ENCODE data around the gene PLAC8L1.
"Not testable (repeated sequence)": the region's sequence is repeated elsewhere in the genome, so short reads cannot be mapped to it uniquely, and the experiment has no call there.

The PLAC8L1 gene

GRCh38 chr5:146105477-146105876 is at the start of gene PLAC8L1:
Gene PLAC8L1, minus strand, starts transcription at chr5:146105577. Its CDS starts 1,266 bp downstream, at chr5:146104311.
- DNase-seq: no peak

GRCh38 chr5:146151970-146152369 is 46.6 kb upstream of the PLAC8L1 start:
- no peak for DNase-seq

- no peak for DNase-seq
Observed at GRCh38 chr5:146137967-146138403, 32.6 kb upstream of the PLAC8L1 start.

DNA sequence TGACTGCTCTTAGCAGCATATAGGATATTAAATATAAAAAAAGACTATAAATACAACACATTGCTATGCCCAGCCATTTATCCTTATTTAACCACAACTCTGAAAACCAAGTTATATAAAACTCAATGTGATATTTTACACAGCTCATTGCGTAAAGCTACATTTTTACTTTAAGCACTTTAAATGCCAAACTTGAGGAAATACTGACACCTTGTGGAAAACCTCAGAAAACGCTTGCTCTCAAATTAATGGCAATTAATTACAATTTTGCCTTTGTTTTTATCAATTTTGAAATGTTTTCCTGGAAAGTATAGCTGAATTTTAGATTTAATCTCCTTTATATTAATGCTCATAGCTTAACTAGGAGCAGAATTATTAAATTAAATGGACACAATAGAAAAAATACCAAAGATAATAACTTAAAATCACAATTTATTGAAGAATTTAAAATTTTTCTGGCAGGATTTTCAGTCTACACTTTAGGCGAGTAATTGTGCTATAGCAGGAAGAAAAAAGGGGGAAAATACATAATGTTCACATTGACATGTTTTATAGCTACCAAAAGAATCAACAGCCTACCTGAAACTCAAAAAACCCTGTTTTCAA is 25.2 kb upstream of the PLAC8L1 start:
- DNase-seq: no peak

DNA sequence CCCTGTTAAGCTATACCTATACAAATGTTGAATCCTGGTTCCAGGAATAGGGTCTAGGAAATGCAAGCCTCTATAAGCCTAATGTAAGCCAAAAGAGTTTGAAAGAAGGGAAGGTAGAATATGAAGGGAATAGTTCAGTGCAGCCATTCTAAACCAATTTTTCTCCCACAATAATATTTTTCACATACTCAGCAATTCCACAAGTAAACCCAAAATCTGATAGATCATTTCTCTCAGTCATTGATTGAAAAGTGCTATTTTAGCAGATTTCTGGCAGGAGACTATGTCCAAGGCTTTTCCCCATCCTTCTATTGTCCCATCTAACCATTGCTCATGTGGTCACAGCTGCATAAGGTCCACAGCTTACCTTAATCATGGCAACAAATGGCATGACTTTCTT is 20.7 kb upstream of the PLAC8L1 start:
- DNase-seq: no peak

DNA sequence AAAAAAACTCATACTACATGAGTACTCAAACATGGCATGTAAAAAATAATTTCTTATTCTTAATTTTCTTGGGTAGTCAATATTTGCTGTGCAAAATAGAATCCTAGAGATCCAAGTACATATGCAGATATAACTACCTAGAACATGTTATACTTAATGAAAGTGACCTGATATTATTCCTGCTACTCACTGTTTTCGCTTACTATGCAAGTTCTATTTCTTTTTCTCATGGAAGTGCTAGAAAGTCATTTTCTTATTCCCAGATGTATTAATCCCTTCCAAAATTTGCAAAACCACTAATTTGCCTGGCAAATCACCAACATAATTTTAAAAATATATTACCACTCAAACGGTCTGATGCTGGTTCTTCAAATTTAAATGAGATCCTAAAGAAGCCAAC is 19.2 kb upstream of the PLAC8L1 start:
- DNase-seq: no peak

DNA sequence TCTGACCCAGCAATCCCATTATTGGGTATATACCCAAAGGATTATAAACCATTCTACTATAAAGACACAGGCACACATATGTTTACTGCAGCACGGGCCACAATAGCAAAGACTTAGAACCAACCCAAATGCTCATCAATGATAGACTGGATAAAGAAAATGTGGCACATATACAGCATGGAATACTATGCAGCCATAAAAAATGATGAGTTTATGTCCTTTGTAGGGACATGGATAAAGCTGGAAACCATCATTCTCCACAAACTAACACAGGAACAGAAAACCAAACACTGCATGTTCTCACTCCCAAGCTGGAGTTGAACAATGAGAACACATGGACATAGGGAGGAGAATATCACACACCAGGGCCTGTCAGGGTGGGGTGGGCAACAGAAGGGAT is 16.1 kb upstream of the PLAC8L1 start:
- not testable (repeated sequence) for DNase-seq

GRCh38 chr5:146118322-146118721 is 12.9 kb upstream of the PLAC8L1 start:
- no peak for DNase-seq

DNA sequence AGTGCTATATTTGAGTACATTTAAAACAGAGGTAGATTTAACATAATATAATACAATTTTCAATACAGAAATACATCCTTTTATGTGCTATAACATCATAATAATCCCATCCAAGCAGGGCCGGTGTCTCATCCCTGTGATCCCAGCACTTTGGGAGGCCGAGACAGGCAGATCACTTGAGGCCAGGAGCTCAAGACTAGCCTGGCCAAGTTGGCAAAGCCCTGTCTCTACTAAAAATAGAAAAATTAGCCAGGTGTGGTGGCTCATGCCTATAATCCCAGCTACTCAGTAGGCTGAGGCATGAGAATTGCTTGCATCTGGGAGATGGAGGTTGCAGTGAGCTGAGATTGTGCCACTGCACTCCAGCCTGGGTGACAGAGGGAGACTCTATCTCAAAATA is 11.8 kb upstream of the PLAC8L1 start:
- not testable (repeated sequence) for DNase-seq

DNA sequence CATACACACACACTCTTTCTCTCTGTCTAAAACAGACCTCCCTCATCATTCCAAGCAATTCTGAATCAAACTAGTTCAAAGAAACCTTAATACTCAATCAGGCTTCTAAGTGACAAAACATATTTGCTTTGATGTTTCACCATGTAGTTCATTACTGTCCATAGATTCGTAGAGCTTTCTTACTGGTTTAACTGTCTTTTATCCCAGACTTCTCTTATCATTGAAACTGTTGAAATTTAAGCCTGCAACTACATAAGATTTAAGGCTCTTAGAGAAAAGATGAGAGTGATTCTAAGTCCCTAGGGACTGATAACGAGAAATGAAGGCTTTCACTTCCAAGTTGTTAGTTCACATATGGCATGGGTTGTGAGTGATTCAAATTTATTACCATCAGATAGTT is 11.0 kb upstream of the PLAC8L1 start:
- DNase-seq: no peak

DNA sequence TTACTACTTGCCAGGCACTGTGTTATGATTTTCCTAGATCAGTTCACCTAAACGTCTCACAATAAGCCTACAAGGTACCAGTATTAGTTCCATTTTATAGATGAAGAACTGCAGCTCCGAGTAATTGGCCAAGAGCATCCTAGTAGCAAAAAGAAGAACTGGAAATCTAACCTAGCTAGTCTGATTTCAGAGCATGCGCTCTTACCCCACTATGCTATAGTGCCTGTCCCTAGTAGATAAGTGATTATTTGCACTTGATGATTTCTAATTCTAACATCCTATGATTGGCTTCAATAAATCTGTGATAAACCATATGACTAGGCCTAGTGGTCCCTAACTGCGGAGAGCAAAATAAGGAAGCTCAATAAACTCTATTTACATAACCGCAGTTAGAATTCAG is 7.1 kb upstream of the PLAC8L1 start:
- DNase-seq: no peak

- no peak for DNase-seq
Observed at GRCh38 chr5:146111409-146111808, 6.0 kb upstream of the PLAC8L1 start.

- DNase-seq: no peak
Observed at GRCh38 chr5:146109379-146109778, 4.0 kb upstream of the PLAC8L1 start.

DNA sequence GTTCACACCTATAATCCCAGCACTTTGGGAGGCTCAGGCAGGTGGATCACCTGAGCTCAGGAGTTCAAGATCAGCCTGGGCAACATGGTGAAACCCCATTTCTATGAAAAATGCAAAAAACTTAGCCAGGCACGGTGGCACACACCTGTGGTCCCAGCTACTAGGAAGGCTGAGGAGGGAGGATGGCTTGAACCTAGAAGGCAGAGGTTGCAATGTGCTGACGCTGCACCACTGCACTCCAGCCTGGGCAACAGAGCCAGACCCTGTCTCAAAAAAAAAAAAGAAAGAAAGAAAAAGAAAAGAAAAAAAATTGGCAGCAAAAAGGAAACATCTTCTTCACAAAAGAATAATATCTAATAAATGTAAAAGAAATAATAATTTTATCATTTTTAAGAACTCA is 3.5 kb upstream of the PLAC8L1 start:
- not testable (repeated sequence) for DNase-seq

GRCh38 chr5:146107901-146108300 is 2.5 kb upstream of the PLAC8L1 start:
- no peak for DNase-seq

GRCh38 chr5:146103594-146103993 is 1.8 kb downstream of the PLAC8L1 start:
- no peak for DNase-seq

DNA sequence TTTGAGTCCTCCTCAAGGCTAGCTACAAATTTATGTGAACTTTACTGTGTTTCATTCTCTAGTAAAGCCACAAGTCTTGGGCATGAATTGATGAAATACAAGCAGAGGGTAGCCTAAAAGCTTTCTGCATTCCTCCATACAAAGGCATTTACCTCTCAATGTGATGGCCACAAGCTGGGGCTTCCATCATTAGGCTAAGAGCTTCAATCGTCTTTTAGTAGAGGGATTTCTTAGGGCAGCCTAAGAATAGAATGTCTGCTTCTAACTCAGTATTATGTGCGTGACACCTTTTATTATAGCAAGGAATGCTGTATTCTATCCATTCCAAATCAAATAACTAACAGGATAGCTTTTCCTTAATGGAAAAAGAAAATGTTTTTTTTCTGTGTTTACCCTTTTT is 3.7 kb downstream of the PLAC8L1 start:
- DNase-seq: no peak

DNA sequence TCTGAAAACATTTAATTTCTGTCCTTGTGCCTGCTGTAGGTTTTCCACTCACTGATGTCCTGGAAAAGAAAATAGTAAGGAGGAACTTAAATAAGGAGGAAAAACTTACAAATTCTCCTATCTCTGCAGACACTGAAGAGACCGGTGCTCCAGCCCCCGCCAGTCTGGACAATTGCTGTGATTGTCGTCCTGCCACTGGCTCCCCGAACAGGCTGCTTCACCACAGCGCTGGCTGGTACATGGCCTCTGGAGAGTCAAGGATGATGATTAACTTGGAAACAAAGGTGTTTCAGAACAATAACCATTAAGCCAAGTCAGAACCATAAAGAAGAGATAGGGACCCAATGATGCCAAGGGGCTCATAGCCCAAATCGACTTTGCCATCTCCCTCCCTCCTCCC is 7.3 kb downstream of the PLAC8L1 start:
- no peak for DNase-seq

DNA sequence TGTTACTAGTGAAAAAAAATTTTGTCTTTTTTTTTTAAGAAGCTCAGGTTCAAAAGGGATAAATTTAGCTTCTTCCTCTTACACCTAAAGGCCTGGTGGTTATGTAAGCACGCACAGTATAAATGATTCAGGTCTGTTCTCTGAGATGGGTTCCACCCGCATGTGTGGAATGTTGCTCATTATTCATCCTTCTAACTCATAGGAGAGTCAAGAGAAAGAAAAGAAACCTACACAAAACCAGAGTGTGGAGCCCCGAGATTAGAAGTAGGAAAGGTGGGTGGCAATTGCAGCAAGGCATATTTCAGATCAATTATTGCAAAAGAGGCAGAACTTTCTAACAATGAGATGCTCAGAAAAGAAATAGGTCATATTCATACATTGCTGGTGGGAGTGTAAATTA is 13.5 kb downstream of the PLAC8L1 start:
- DNase-seq: no peak

- DNase-seq: no peak
Observed at GRCh38 chr5:146089287-146089686, 16.1 kb downstream of the PLAC8L1 start.

DNA sequence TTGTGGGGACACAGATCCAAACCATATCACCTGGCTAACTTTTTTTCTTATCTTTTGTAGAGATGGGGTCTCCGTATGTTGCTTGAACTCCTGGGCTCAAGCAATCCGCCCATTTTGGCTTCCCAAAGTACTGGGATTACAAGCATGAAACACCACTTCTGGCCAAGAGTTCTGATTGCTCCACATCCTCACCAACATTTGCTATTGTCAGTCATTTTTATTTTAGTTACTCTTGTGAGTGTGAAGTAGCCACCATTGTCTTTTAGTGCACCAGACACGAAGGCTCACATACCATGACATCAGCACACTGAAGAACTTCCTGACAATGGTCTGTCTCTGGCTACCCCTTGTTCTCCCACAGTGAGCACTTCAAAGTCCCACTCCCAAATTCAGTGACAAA is 17.3 kb downstream of the PLAC8L1 start:
- no peak for DNase-seq

DNA sequence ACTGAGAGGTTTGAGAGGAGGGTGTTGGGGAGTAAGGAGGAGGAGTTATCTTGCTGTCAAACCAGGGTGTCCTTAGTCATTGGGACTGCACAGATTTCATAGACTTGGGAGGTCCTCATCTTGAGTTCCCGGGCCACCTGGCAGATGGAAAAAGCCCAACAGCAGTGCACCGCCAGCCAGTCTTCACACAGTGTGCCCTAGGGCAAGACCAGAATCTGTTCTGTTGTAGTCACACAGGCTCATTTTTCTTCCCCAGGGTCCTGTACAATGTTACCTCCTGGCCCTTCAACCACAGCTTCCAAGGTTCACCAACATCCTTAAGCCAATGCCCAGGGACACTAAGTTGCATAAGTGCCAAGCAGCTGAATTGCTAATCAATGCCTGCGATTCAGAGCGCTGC is 21.0 kb downstream of the PLAC8L1 start:
- DNase-seq: no peak

DNA sequence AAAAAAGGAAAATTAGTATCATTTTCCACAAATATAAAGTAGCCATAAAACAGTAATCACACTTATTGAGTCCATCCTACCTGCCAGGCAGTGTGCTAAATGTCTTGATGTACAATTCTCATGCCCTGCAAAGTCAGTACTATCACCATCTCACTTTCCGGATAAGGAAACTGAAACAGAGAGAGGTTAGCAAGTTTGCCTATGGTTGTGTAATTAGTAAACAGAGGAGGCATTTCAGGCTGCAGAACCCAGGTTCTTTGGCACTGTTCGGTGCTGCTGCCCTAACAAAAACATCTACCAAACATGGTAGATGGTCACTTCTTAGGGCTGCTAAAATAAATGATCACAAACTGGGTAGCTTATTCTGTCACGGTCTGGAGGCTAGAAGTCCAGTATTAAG is 22.6 kb downstream of the PLAC8L1 start:
- no peak for DNase-seq

DNA sequence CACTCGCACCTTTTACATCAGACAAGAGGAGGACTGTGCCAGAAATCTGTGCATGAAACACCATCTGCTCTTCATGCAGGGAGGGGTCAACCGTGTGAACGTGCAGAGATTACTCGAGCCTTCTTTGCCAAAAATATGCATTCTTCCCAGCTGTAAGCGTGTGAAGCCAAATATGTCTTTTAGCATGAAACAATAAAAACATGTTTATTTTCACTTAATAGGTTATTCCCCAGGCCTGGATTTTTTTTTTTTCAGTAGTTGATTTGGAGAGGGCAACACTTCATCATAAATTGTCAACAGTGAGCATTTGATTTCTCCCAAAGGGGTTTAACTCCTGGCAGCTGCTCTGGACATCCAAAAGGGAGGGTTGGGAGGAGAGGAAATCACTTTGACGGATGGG is 23.8 kb downstream of the PLAC8L1 start:
- no peak for DNase-seq

DNA sequence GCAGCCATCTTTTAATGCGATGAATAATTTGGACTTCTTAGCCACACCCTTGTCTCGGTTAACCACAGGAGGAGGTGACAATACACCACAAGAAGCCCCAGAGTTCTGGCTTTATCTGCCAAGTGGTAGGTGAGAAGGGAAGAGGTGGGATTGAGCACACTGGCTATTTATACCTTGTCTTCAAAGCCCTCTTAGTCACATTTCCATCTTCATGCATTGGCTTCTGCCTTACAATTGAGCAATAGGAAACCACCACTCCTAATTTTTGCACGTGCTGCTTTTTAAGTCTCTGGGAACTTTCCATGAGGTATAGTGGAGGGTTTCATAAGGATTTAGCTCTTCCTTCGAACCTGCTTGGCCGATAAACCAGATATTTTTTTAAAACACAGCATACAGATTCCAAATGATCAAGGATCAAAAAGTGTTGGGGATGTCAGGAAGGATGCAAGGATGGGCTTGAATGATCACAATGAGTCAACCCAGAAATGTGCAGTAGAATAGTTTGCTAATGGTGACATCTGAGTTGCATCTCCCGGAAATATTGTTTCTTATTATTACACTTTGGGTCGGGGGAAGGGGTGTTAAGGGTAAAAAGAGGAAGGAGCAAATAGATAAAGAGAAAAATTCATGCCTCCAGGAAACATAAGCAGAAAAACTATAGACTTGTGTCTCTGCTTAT is 25.5 kb downstream of the PLAC8L1 start:
- no peak for DNase-seq
